Measurements from ENCODE around the gene PSMD2. TPM values are rescaled to one million over a fixed set of nuclear protein-coding genes. Genes with fewer than 3 reads are reported as not detected.

Gene PSMD2
- total RNA-seq, 8 experiments from 2014 or later: 130 to 248 (median 185) TPM

GRCh38 chr3:184348057-184348382, 49.0 kb downstream of the PSMD2 start:
- Histone ChIP-seq H3K4me1 (replicated peaks in 1 of 2) (peaks cover 12 to 16% of the 10 kb centered on the region in 2 donors), H3K27ac (no peak overlapping the region), H3K4me3 (no peak overlapping the region)
- peak in 2 of 8 experiments; percentile 7 to 10 for ATAC-seq (replicated peaks in 6 of 8)
- in situ Hi-C loops (cut with MboI; ENCODE audit: low pct_unique_long_range_greater_than_20kb in 2 of 9, low sequenced_read_pairs in 9 of 9, unreplicated experiment in 9 of 9): no loop called here
- WGBS, 10 experiments: 43 to 100% (median 92%) methylated on average over 1 to 4 of the region's 4 CpGs; no CpG with 5 or more reads in 3 of the 10 experiments

GRCh38 chr3:184349563-184350470, 50.8 kb downstream of the PSMD2 start:
- H3K4me1 ChIP-seq (replicated peaks in 1 of 2): peaks cover 11 to 15% of the 10 kb centered on the region in 2 donors
- 65 to 100% (median 78%) methylated on average over 2 to 10 of the region's 10 CpGs for WGBS, 10 experiments
- no peak overlapping the region for H3K4me3 ChIP-seq
- H3K27ac ChIP-seq: no peak overlapping the region
- in situ Hi-C loops (cut with MboI; ENCODE audit: low pct_unique_long_range_greater_than_20kb in 2 of 9, low sequenced_read_pairs in 9 of 9, unreplicated experiment in 9 of 9): loop anchor here in 5 of 9 experiments (25.0 kb wide), 3 partner anchors 187 to 437 kb away; no protein-coding TSS in a partner anchor
- no peak for ATAC-seq (replicated peaks in 6 of 8)

GRCh38 chr3:184350618-184351017, 51.6 kb downstream of the PSMD2 start:
- WGBS, 10 experiments: 87 to 100% (median 100%) methylated on average over 2 to 4 of the region's 6 CpGs; no CpG with 5 or more reads in 3 of the 10 experiments
- no peak for ATAC-seq (replicated peaks in 6 of 8)
- no peak overlapping the region for H3K27ac ChIP-seq
- no peak overlapping the region for H3K4me3 ChIP-seq
- in situ Hi-C loops (cut with MboI; ENCODE audit: low pct_unique_long_range_greater_than_20kb in 2 of 9, low sequenced_read_pairs in 9 of 9, unreplicated experiment in 9 of 9): loop anchor here in 5 of 9 experiments (25.0 kb wide), 3 partner anchors 187 to 437 kb away; no protein-coding TSS in a partner anchor
- H3K4me1 ChIP-seq (replicated peaks in 1 of 2): peaks cover 3 to 7% of the 10 kb centered on the region in 2 donors

GRCh38 chr3:184351511-184352148, 52.6 kb downstream of the PSMD2 start:
- in situ Hi-C loops (cut with MboI; ENCODE audit: low pct_unique_long_range_greater_than_20kb in 2 of 9, low sequenced_read_pairs in 9 of 9, unreplicated experiment in 9 of 9): loop anchor here in 5 of 9 experiments (25.0 kb wide), 3 partner anchors 186 to 436 kb away; no protein-coding TSS in a partner anchor
- ATAC-seq (replicated peaks in 6 of 8): peak in 2 of 8 experiments; percentile 12 to 56
- 47 to 83% (median 51%) methylated on average over 1 to 7 of the region's 9 CpGs; no CpG with 5 or more reads in 3 of the 10 experiments for WGBS, 10 experiments
- H3K27ac ChIP-seq: no peak overlapping the region
- H3K4me3 ChIP-seq: no peak overlapping the region
- H3K4me1 ChIP-seq (replicated peaks in 1 of 2): no peaks in the 10 kb centered on the region

GRCh38 chr3:184352149-184352785, 53.2 kb downstream of the PSMD2 start:
- WGBS, 10 experiments: 0 to 100% (median 91%) methylated on average over 1 to 6 of the region's 15 CpGs; no CpG with 5 or more reads in 2 of the 10 experiments

GRCh38 chr3:184352897-184353545, 54.0 kb downstream of the PSMD2 start:
- no peaks in the 10 kb centered on the region for H3K4me1 ChIP-seq (replicated peaks in 1 of 2)
- in situ Hi-C loops (cut with MboI; ENCODE audit: low pct_unique_long_range_greater_than_20kb in 2 of 9, low sequenced_read_pairs in 9 of 9, unreplicated experiment in 9 of 9): loop anchor here in 5 of 9 experiments (25.0 kb wide), 3 partner anchors 184 to 434 kb away; no protein-coding TSS in a partner anchor
- WGBS, 10 experiments: 60 to 95% (median 86%) methylated on average over 1 to 4 of the region's 11 CpGs; no CpG with 5 or more reads in 5 of the 10 experiments
- no peak overlapping the region for H3K4me3 ChIP-seq
- no peak overlapping the region for H3K27ac ChIP-seq
- peak in 1 of 8 experiments; percentile 7 for ATAC-seq (replicated peaks in 6 of 8)

More at GRCh38 chr3:184352149-184352785, 53.2 kb downstream of the PSMD2 start:
- ATAC-seq (replicated peaks in 6 of 8): peak in 2 of 8 experiments; percentile 4 to 16
- no peaks in the 10 kb centered on the region for H3K4me1 ChIP-seq (replicated peaks in 1 of 2)
- no peak overlapping the region for H3K27ac ChIP-seq
- no peak overlapping the region for H3K4me3 ChIP-seq
- in situ Hi-C loops (cut with MboI; ENCODE audit: low pct_unique_long_range_greater_than_20kb in 2 of 9, low sequenced_read_pairs in 9 of 9, unreplicated experiment in 9 of 9): loop anchor here in 5 of 9 experiments (25.0 kb wide), 3 partner anchors 185 to 435 kb away; no protein-coding TSS in a partner anchor

GRCh38 chr3:184353546-184353941, 54.5 kb downstream of the PSMD2 start:
- no peaks in the 10 kb centered on the region for H3K4me1 ChIP-seq (replicated peaks in 1 of 2)
- in situ Hi-C loops (cut with MboI; ENCODE audit: low pct_unique_long_range_greater_than_20kb in 2 of 9, low sequenced_read_pairs in 9 of 9, unreplicated experiment in 9 of 9): loop anchor here in 5 of 9 experiments (25.0 kb wide), 3 partner anchors 184 to 434 kb away; no protein-coding TSS in a partner anchor
- WGBS, 10 experiments: 92 to 100% (median 100%) methylated on average over 1 to 5 of the region's 11 CpGs; no CpG with 5 or more reads in 6 of the 10 experiments
- ATAC-seq (replicated peaks in 6 of 8): peak in 1 of 8 experiments; percentile 14
- H3K4me3 ChIP-seq: no peak overlapping the region
- H3K27ac ChIP-seq: no peak overlapping the region

- H3K4me3 ChIP-seq: no peak overlapping the region
- H3K4me1 ChIP-seq (replicated peaks in 1 of 2): peaks cover 2 to 5% of the 10 kb centered on the region in 2 donors
- ATAC-seq (replicated peaks in 6 of 8): peak; percentile 42 to 92 (median 60)
- 0 to 100% (median 75%) methylated on average over 1 to 9 of the region's 18 CpGs; no CpG with 5 or more reads in 5 of the 10 experiments for WGBS, 10 experiments
- peak overlapping the region in 1 of 2 donors; percentile 27 for H3K27ac ChIP-seq
- in situ Hi-C loops (cut with MboI; ENCODE audit: low pct_unique_long_range_greater_than_20kb in 2 of 9, low sequenced_read_pairs in 9 of 9, unreplicated experiment in 9 of 9): loop anchor here in 5 of 9 experiments (25.0 kb wide), 3 partner anchors 183 to 433 kb away; no protein-coding TSS in a partner anchor
Measured at GRCh38 chr3:184354121-184354728, 55.2 kb downstream of the PSMD2 start.

- Histone ChIP-seq H3K4me3 (no peak overlapping the region), H3K27ac (peak overlapping the region in 1 of 2 donors; percentile 27), H3K4me1 (replicated peaks in 1 of 2) (peaks cover 7 to 10% of the 10 kb centered on the region in 2 donors)
- 90 to 100% (median 97%) methylated on average over 1 to 3 of the region's 8 CpGs; no CpG with 5 or more reads in 6 of the 10 experiments for WGBS, 10 experiments
- in situ Hi-C loops (cut with MboI; ENCODE audit: low pct_unique_long_range_greater_than_20kb in 2 of 9, low sequenced_read_pairs in 9 of 9, unreplicated experiment in 9 of 9): loop anchor here in 5 of 9 experiments (25.0 kb wide), 3 partner anchors 183 to 433 kb away; no protein-coding TSS in a partner anchor
- ATAC-seq (replicated peaks in 6 of 8): peak in 6 of 8 experiments; percentile 4 to 21 (median 10)
Measured at GRCh38 chr3:184354754-184355153, 55.7 kb downstream of the PSMD2 start.

GRCh38 chr3:184355261-184356040, 56.4 kb downstream of the PSMD2 start:
- Histone ChIP-seq H3K4me1 (replicated peaks in 1 of 2) (peaks cover 14 to 17% of the 10 kb centered on the region in 2 donors), H3K4me3 (no peak overlapping the region), H3K27ac (no peak overlapping the region)
- in situ Hi-C loops (cut with MboI; ENCODE audit: low pct_unique_long_range_greater_than_20kb in 2 of 9, low sequenced_read_pairs in 9 of 9, unreplicated experiment in 9 of 9): loop anchor here in 5 of 9 experiments (25.0 kb wide), 3 partner anchors 182 to 432 kb away; no protein-coding TSS in a partner anchor
- peak in 1 of 8 experiments; percentile 6 for ATAC-seq (replicated peaks in 6 of 8)
- 75 to 100% (median 94%) methylated on average over 1 to 4 of the region's 18 CpGs; no CpG with 5 or more reads in 4 of the 10 experiments for WGBS, 10 experiments
